Measurements from ENCODE around the gene NDUFAF7.

NDUFAF7 gene

GRCh38 chr2:37232131-37232933 lies 874 bp downstream of the NDUFAF7 start:
- no peak overlapping the region for H2BK12ac ChIP-seq (ENCODE audit: low read length in 2 of 2)
- no peak overlapping the region for H2BK120ac ChIP-seq (ENCODE audit: low read depth, low read length)
- no peaks in the 10 kb centered on the region for H3K27me3 ChIP-seq (ENCODE audit: control insufficient read depth in 1 of 2, insufficient read depth in 1 of 2, low read length in 2 of 2)
- peaks cover 13% of the 10 kb centered on the region for H3K79me1 ChIP-seq (replicated peaks; ENCODE audit: low read length, poor library complexity, severe bottlenecking)
- H2BK5ac ChIP-seq (ENCODE audit: low read depth, low read length, poor library complexity, severe bottlenecking) = no peak overlapping the region
- H3K4me2 ChIP-seq (ENCODE audit: low read length, poor library complexity, severe bottlenecking) = peak overlapping the region; percentile 100
- H3K36me3 ChIP-seq (ENCODE audit: control insufficient read depth in 1 of 2, insufficient read depth in 2 of 2, low read depth in 1 of 2, low read length in 2 of 2) = peaks cover 4 to 36% of the 10 kb centered on the region in 2 experiments
- H2AK5ac ChIP-seq (ENCODE audit: low read length, severe bottlenecking) = peak overlapping the region; percentile 23
- no peak for DNase-seq
- H2BK15ac ChIP-seq (ENCODE audit: low read depth, poor library complexity, severe bottlenecking) = no peak overlapping the region
- H3K4ac ChIP-seq (ENCODE audit: low read depth in 1 of 2, low read length in 2 of 2) = peak overlapping the region; percentile 12 to 15
- peaks cover 13% of the 10 kb centered on the region for H3K4me1 ChIP-seq (ENCODE audit: control insufficient read depth, insufficient read depth, low read depth, low read length)
- peak overlapping the region; percentile 96 for H3K27ac ChIP-seq (ENCODE audit: low read length, poor library complexity, severe bottlenecking)
- H3K14ac ChIP-seq (ENCODE audit: low read length in 2 of 2) = no peak overlapping the region
- peak overlapping the region; percentile 78 for H2AFZ ChIP-seq (ENCODE audit: low read depth, low read length)
- peak overlapping the region; percentile 88 to 95 for H3K4me3 ChIP-seq (ENCODE audit: insufficient read depth in 1 of 2, low read depth in 1 of 2, low read length in 2 of 2)
- H3K18ac ChIP-seq (ENCODE audit: low read depth in 1 of 2, low read length in 2 of 2) = peak overlapping the region; percentile 1 to 69
- H4K91ac ChIP-seq (ENCODE audit: low read length) = peak overlapping the region; percentile 67
- H3K23ac ChIP-seq (ENCODE audit: low read length in 2 of 2) = no peak overlapping the region
- WGBS = 18% methylated on average over 18 of the region's 18 CpGs
- H3K9ac ChIP-seq (ENCODE audit: low read length) = peak overlapping the region; percentile 99
- no peaks in the 10 kb centered on the region for H3K9me3 ChIP-seq (ENCODE audit: control insufficient read depth, low read length)
- peak overlapping the region; percentile 27 for H4K8ac ChIP-seq (ENCODE audit: low read length)

GRCh38 chr2:37243435-37243834 lies 12.0 kb downstream of the NDUFAF7 start:
- DNase-seq = no peak
- no peak overlapping the region for H3K9ac ChIP-seq (ENCODE audit: low read length)
- H2BK5ac ChIP-seq (ENCODE audit: low read depth, low read length, poor library complexity, severe bottlenecking) = no peak overlapping the region
- H3K9me3 ChIP-seq (ENCODE audit: control insufficient read depth, low read length) = no peaks in the 10 kb centered on the region
- no peak overlapping the region for H3K4me2 ChIP-seq (ENCODE audit: low read length, poor library complexity, severe bottlenecking)
- H2AFZ ChIP-seq (ENCODE audit: low read depth, low read length) = no peak overlapping the region
- no peak overlapping the region for H2BK120ac ChIP-seq (ENCODE audit: low read depth, low read length)
- no peaks in the 10 kb centered on the region for H3K4me1 ChIP-seq (ENCODE audit: control insufficient read depth, insufficient read depth, low read depth, low read length)
- H2BK12ac ChIP-seq (ENCODE audit: low read length in 2 of 2) = no peak overlapping the region
- no peak overlapping the region for H4K91ac ChIP-seq (ENCODE audit: low read length)
- H4K8ac ChIP-seq (ENCODE audit: low read length) = no peak overlapping the region
- no peak overlapping the region for H3K23ac ChIP-seq (ENCODE audit: low read length in 2 of 2)
- H3K79me1 ChIP-seq (replicated peaks; ENCODE audit: low read length, poor library complexity, severe bottlenecking) = peaks cover 8% of the 10 kb centered on the region
- H3K4ac ChIP-seq (ENCODE audit: low read depth in 1 of 2, low read length in 2 of 2) = no peak overlapping the region
- no peak overlapping the region for H3K27ac ChIP-seq (ENCODE audit: low read length, poor library complexity, severe bottlenecking)
- H2AK5ac ChIP-seq (ENCODE audit: low read length, severe bottlenecking) = no peak overlapping the region
- 96% methylated on average over 3 of the region's 4 CpGs for WGBS
- H3K18ac ChIP-seq (ENCODE audit: low read depth in 1 of 2, low read length in 2 of 2) = no peak overlapping the region
- no peak overlapping the region for H3K14ac ChIP-seq (ENCODE audit: low read length in 2 of 2)
- H3K4me3 ChIP-seq (ENCODE audit: insufficient read depth in 1 of 2, low read depth in 1 of 2, low read length in 2 of 2) = no peak overlapping the region
- H3K36me3 ChIP-seq (ENCODE audit: control insufficient read depth in 1 of 2, insufficient read depth in 2 of 2, low read depth in 1 of 2, low read length in 2 of 2) = peaks cover 15 to 99% of the 10 kb centered on the region in 2 experiments
- H2BK15ac ChIP-seq (ENCODE audit: low read depth, poor library complexity, severe bottlenecking) = no peak overlapping the region
- no peaks in the 10 kb centered on the region for H3K27me3 ChIP-seq (ENCODE audit: control insufficient read depth in 1 of 2, insufficient read depth in 1 of 2, low read length in 2 of 2)

GRCh38 chr2:37244017-37244416 lies 12.6 kb downstream of the NDUFAF7 start:
- no peak overlapping the region for H3K14ac ChIP-seq (ENCODE audit: low read length in 2 of 2)
- no peak overlapping the region for H2BK15ac ChIP-seq (ENCODE audit: low read depth, poor library complexity, severe bottlenecking)
- no peak overlapping the region for H2AK5ac ChIP-seq (ENCODE audit: low read length, severe bottlenecking)
- no peak overlapping the region for H3K9ac ChIP-seq (ENCODE audit: low read length)
- H3K4ac ChIP-seq (ENCODE audit: low read depth in 1 of 2, low read length in 2 of 2) = no peak overlapping the region
- H3K27ac ChIP-seq (ENCODE audit: low read length, poor library complexity, severe bottlenecking) = no peak overlapping the region
- 100% methylated on average over 1 of the region's 4 CpGs for WGBS
- H3K4me2 ChIP-seq (ENCODE audit: low read length, poor library complexity, severe bottlenecking) = no peak overlapping the region
- no peak overlapping the region for H4K8ac ChIP-seq (ENCODE audit: low read length)
- H2AFZ ChIP-seq (ENCODE audit: low read depth, low read length) = no peak overlapping the region
- no peaks in the 10 kb centered on the region for H3K9me3 ChIP-seq (ENCODE audit: control insufficient read depth, low read length)
- peaks cover 8% of the 10 kb centered on the region for H3K79me1 ChIP-seq (replicated peaks; ENCODE audit: low read length, poor library complexity, severe bottlenecking)
- H3K18ac ChIP-seq (ENCODE audit: low read depth in 1 of 2, low read length in 2 of 2) = no peak overlapping the region
- H3K4me3 ChIP-seq (ENCODE audit: insufficient read depth in 1 of 2, low read depth in 1 of 2, low read length in 2 of 2) = no peak overlapping the region
- H3K4me1 ChIP-seq (ENCODE audit: control insufficient read depth, insufficient read depth, low read depth, low read length) = no peaks in the 10 kb centered on the region
- H3K27me3 ChIP-seq (ENCODE audit: control insufficient read depth in 1 of 2, insufficient read depth in 1 of 2, low read length in 2 of 2) = no peaks in the 10 kb centered on the region
- no peak overlapping the region for H2BK120ac ChIP-seq (ENCODE audit: low read depth, low read length)
- H2BK12ac ChIP-seq (ENCODE audit: low read length in 2 of 2) = no peak overlapping the region
- peaks cover 14 to 99% of the 10 kb centered on the region in 2 experiments for H3K36me3 ChIP-seq (ENCODE audit: control insufficient read depth in 1 of 2, insufficient read depth in 2 of 2, low read depth in 1 of 2, low read length in 2 of 2)
- no peak overlapping the region for H4K91ac ChIP-seq (ENCODE audit: low read length)
- DNase-seq = no peak
- H2BK5ac ChIP-seq (ENCODE audit: low read depth, low read length, poor library complexity, severe bottlenecking) = no peak overlapping the region
- no peak overlapping the region for H3K23ac ChIP-seq (ENCODE audit: low read length in 2 of 2)

- H2AFZ ChIP-seq (ENCODE audit: low read depth, low read length) = no peak overlapping the region
- WGBS = 96% methylated on average over 2 of the region's 3 CpGs
These were observed 13.3 kb downstream of the NDUFAF7 start for GRCh38 chr2:37244755-37245154.

More at GRCh38 chr2:37244755-37245154, 13.3 kb downstream of the NDUFAF7 start:
- peaks cover 6% of the 10 kb centered on the region for H3K79me1 ChIP-seq (replicated peaks; ENCODE audit: low read length, poor library complexity, severe bottlenecking)
- no peak for DNase-seq
- H3K9me3 ChIP-seq (ENCODE audit: control insufficient read depth, low read length) = no peaks in the 10 kb centered on the region
- no peak overlapping the region for H4K8ac ChIP-seq (ENCODE audit: low read length)
- H2AK5ac ChIP-seq (ENCODE audit: low read length, severe bottlenecking) = no peak overlapping the region
- H2BK5ac ChIP-seq (ENCODE audit: low read depth, low read length, poor library complexity, severe bottlenecking) = no peak overlapping the region
- H3K27ac ChIP-seq (ENCODE audit: low read length, poor library complexity, severe bottlenecking) = no peak overlapping the region
- no peak overlapping the region for H3K23ac ChIP-seq (ENCODE audit: low read length in 2 of 2)
- no peak overlapping the region for H4K91ac ChIP-seq (ENCODE audit: low read length)
- no peak overlapping the region for H3K4ac ChIP-seq (ENCODE audit: low read depth in 1 of 2, low read length in 2 of 2)
- no peaks in the 10 kb centered on the region for H3K27me3 ChIP-seq (ENCODE audit: control insufficient read depth in 1 of 2, insufficient read depth in 1 of 2, low read length in 2 of 2)
- no peaks in the 10 kb centered on the region for H3K4me1 ChIP-seq (ENCODE audit: control insufficient read depth, insufficient read depth, low read depth, low read length)
- no peak overlapping the region for H2BK15ac ChIP-seq (ENCODE audit: low read depth, poor library complexity, severe bottlenecking)
- H3K18ac ChIP-seq (ENCODE audit: low read depth in 1 of 2, low read length in 2 of 2) = no peak overlapping the region
- no peak overlapping the region for H3K4me3 ChIP-seq (ENCODE audit: insufficient read depth in 1 of 2, low read depth in 1 of 2, low read length in 2 of 2)
- H3K9ac ChIP-seq (ENCODE audit: low read length) = no peak overlapping the region
- no peak overlapping the region for H2BK120ac ChIP-seq (ENCODE audit: low read depth, low read length)
- H3K14ac ChIP-seq (ENCODE audit: low read length in 2 of 2) = no peak overlapping the region
- H3K4me2 ChIP-seq (ENCODE audit: low read length, poor library complexity, severe bottlenecking) = no peak overlapping the region
- H3K36me3 ChIP-seq (ENCODE audit: control insufficient read depth in 1 of 2, insufficient read depth in 2 of 2, low read depth in 1 of 2, low read length in 2 of 2) = peaks cover 15 to 99% of the 10 kb centered on the region in 2 experiments
- no peak overlapping the region for H2BK12ac ChIP-seq (ENCODE audit: low read length in 2 of 2)

Measured in mesenchymal stem cell (in vitro differentiated cells and primary cell).